IMR-90 (cell line): ENCODE results near the gene ANTXRL. TPM values are rescaled to one million over a fixed set of nuclear protein-coding genes. Genes with fewer than 3 reads are reported as not detected.

Source experiments
- ATAC-seq: fragments of 200-7000 bp; cut with Tn5 transposase; 2 replicates; pipeline ENCODE4 v1.9.1; 2020; ENCODE audit warnings: low read depth, mild to moderate bottlenecking, moderate library complexity
- BruUV-seq: library from RNA; stranded (reverse); fragments of 400-500 nt; replicated peaks from 2 replicates; lab custom pipeline; 2021; lab: Mats Ljungman, UMichigan
- CTCF ChIA-PET: fragments of 300-600 bp; formaldehyde crosslinking; extraction: SDS; loops from one replicate; lab custom pipeline; 2021; ENCODE audit warnings: antibody characterized with exemption; lab: Yijun Ruan, JAX
- POLR2A ChIA-PET: fragments of 300-600 bp; sonication (Branson Sonifier 250); formaldehyde crosslinking; loops from one replicate; lab custom pipeline; 2022; ENCODE audit warnings: antibody characterized with exemption; ENCODE audit not compliant: unreplicated experiment; lab: Charles Lee
- DNase-seq: peaks from one replicate; pipeline ENCODE4 v3.0.0; 2013
- H2AFZ ChIP-seq: replicated peaks from 2 replicates; pipeline ENCODE3; 2013; ENCODE audit warnings: low read length, mild to moderate bottlenecking; ENCODE audit not compliant: poor library complexity
- H2AK5ac ChIP-seq: 2 replicates; pipeline ENCODE4 v1.6.1; 2013; ENCODE audit warnings: low read depth, low read length, inconsistent platforms
- H2AK9ac ChIP-seq: replicated peaks from 2 replicates; pipeline ENCODE3; 2013; ENCODE audit warnings: mild to moderate bottlenecking, low read depth, low read length, moderate library complexity; ENCODE audit not compliant: poor library complexity
- H2BK120ac ChIP-seq: 2 replicates; pipeline ENCODE4 v1.6.1; 2013; ENCODE audit warnings: low read depth, low read length, inconsistent platforms
- H2BK15ac ChIP-seq: 3 replicates; pipeline ENCODE4 v1.6.1; 2013; ENCODE audit warnings: low read depth, low read length, inconsistent platforms
- H2BK20ac ChIP-seq: 2 replicates; pipeline ENCODE4 v1.6.1; 2013; ENCODE audit warnings: low read depth, mild to moderate bottlenecking, inconsistent platforms, low read length, moderate library complexity
- H2BK5ac ChIP-seq: 2 replicates; pipeline ENCODE4 v1.6.1; 2013; ENCODE audit warnings: mild to moderate bottlenecking, low read depth, low read length, inconsistent platforms; ENCODE audit not compliant: poor library complexity, severe bottlenecking
- H3K14ac ChIP-seq: replicated peaks from 2 replicates; pipeline ENCODE4 v1.6.1; 2013; ENCODE audit warnings: low read depth, low read length, inconsistent platforms
- H3K18ac ChIP-seq: 2 replicates; pipeline ENCODE4 v1.6.1; 2013; ENCODE audit warnings: low read depth, low read length, control low read depth
- H3K23ac ChIP-seq: 2 replicates; pipeline ENCODE4 v1.6.1; 2013; ENCODE audit warnings: low read depth, low read length, inconsistent platforms
- H3K27ac ChIP-seq: 2 replicates; pipeline ENCODE4 v1.5.1; 2013; ENCODE audit warnings: mild to moderate bottlenecking, control low read depth, low read length; ENCODE audit not compliant: insufficient read depth
- H3K27me3 ChIP-seq: 2 replicates; pipeline ENCODE4 v1.6.1; 2013; ENCODE audit warnings: low read length; ENCODE audit not compliant: control insufficient read depth, insufficient read depth
- H3K36me3 ChIP-seq: 2 replicates; pipeline ENCODE4 v1.6.1; 2013; ENCODE audit warnings: low read length, mixed read lengths; ENCODE audit not compliant: control insufficient read depth, insufficient read depth
- H3K4ac ChIP-seq: 2 replicates; pipeline ENCODE4 v1.6.1; 2013; ENCODE audit warnings: low read depth, low read length, inconsistent platforms
- H3K4me1 ChIP-seq: 2 replicates; pipeline ENCODE4 v1.6.1; 2013; ENCODE audit warnings: low read length, mixed read lengths; ENCODE audit not compliant: control insufficient read depth, insufficient read depth
- H3K4me2 ChIP-seq: 2 replicates; pipeline ENCODE4 v1.6.1; 2013; ENCODE audit warnings: low read depth, mild to moderate bottlenecking, control low read depth, low read length, moderate library complexity
- H3K4me3 ChIP-seq: 2 replicates; pipeline ENCODE4 v1.5.1; 2013; ENCODE audit warnings: low read depth, mild to moderate bottlenecking, control low read depth, low read length, moderate library complexity; ENCODE audit not compliant: insufficient read depth
- H3K56ac ChIP-seq: 2 replicates; pipeline ENCODE4 v1.6.1; 2013; ENCODE audit warnings: low read length, inconsistent platforms; ENCODE audit not compliant: insufficient read depth; ENCODE audit errors: extremely low read depth
- H3K79me1 ChIP-seq, 2 experiments: 2 replicates each; pipeline ENCODE4 v1.6.1; 2013; ENCODE audit warnings: low read length in 2 of 2, inconsistent platforms in 1 of 2, low read depth in 1 of 2
- H3K9ac ChIP-seq: 2 replicates; pipeline ENCODE4 v1.6.1; 2013; ENCODE audit warnings: low read depth, low read length, control low read depth
- H3K9me1 ChIP-seq: 2 replicates; pipeline ENCODE4 v1.6.1; 2013; ENCODE audit warnings: low read length, inconsistent platforms; ENCODE audit not compliant: insufficient read depth
- H3K9me3 ChIP-seq: 2 replicates; pipeline ENCODE4 v1.6.1; 2013; ENCODE audit warnings: low read length; ENCODE audit not compliant: control insufficient read depth, insufficient read depth
- H4K20me1 ChIP-seq: 2 replicates; pipeline ENCODE4 v1.6.1; 2013; ENCODE audit warnings: low read length, inconsistent platforms; ENCODE audit not compliant: insufficient read depth
- H4K5ac ChIP-seq: 2 replicates; pipeline ENCODE4 v1.6.1; 2013; ENCODE audit warnings: mild to moderate bottlenecking, low read depth, low read length, control low read depth
- H4K8ac ChIP-seq, 2 experiments: 2 replicates each; pipeline ENCODE4 v1.6.1; 2013; ENCODE audit warnings: low read depth in 2 of 2, low read length in 2 of 2, control low read depth in 1 of 2, inconsistent platforms in 1 of 2
- H4K91ac ChIP-seq: 2 replicates; pipeline ENCODE4 v1.6.1; 2013; ENCODE audit warnings: low read depth, low read length, inconsistent platforms; ENCODE audit not compliant: insufficient read depth
- BHLHE40 ChIP-seq: fragments of 150-350 bp; IDR thresholded peaks from 2 replicates; pipeline ENCODE4 v1.6.1; 2016; ENCODE audit warnings: mild to moderate bottlenecking, low read depth, low read length
- CEBPB ChIP-seq: IDR thresholded peaks from 2 replicates; pipeline ENCODE4 v1.6.1; 2012; ENCODE audit warnings: low read depth, low read length, improper control_type of control experiment
- CHD1 ChIP-seq: IDR thresholded peaks from 2 replicates; pipeline ENCODE4 v1.6.1; 2012; ENCODE audit warnings: low read depth, low read length, improper control_type of control experiment
- CTCF ChIP-seq: conservative IDR thresholded peaks from 2 replicates; pipeline ENCODE4 v1.5.1; 2012; ENCODE audit warnings: mild to moderate bottlenecking, low read depth, low read length, improper control_type of control experiment
- ELK1 ChIP-seq: fragments of 150-350 bp; IDR thresholded peaks from 2 replicates; pipeline ENCODE4 v1.6.1; 2016; ENCODE audit warnings: low read depth, mild to moderate bottlenecking, low read length, moderate library complexity, borderline replicate concordance
- FOS ChIP-seq: fragments of 150-350 bp; IDR thresholded peaks from 2 replicates; pipeline ENCODE4 v1.6.1; 2016; ENCODE audit warnings: low read depth, low read length
- MAFK ChIP-seq: IDR thresholded peaks from 2 replicates; pipeline ENCODE4 v1.6.1; 2012; ENCODE audit warnings: low read depth, low read length, improper control_type of control experiment
- MAZ ChIP-seq: IDR thresholded peaks from 2 replicates; pipeline ENCODE4 v1.6.1; 2012; ENCODE audit warnings: low read depth, mild to moderate bottlenecking, low read length, improper control_type of control experiment, moderate library complexity, borderline replicate concordance
- MXI1 ChIP-seq: IDR thresholded peaks from 2 replicates; pipeline ENCODE4 v1.6.1; 2012; ENCODE audit warnings: low read depth, mild to moderate bottlenecking, low read length, moderate library complexity, borderline replicate concordance
- NFE2L2 ChIP-seq: fragments of 150-350 bp; IDR thresholded peaks from 2 replicates; pipeline ENCODE4 v1.6.1; 2016; ENCODE audit warnings: low read depth, mild to moderate bottlenecking, low read length
- POLR2A ChIP-seq: IDR thresholded peaks from 2 replicates; pipeline ENCODE4 v1.6.1; 2012; ENCODE audit warnings: mild to moderate bottlenecking, low read depth, low read length
- RAD21 ChIP-seq: IDR thresholded peaks from 2 replicates; pipeline ENCODE4 v1.6.1; 2012; ENCODE audit warnings: low read length, improper control_type of control experiment
- RCOR1 ChIP-seq: IDR thresholded peaks from 2 replicates; pipeline ENCODE4 v1.6.1; 2012; ENCODE audit warnings: mild to moderate bottlenecking, low read length, improper control_type of control experiment; ENCODE audit not compliant: insufficient replicate concordance
- RFX5 ChIP-seq: IDR thresholded peaks from 2 replicates; pipeline ENCODE4 v1.8.0; 2012; ENCODE audit warnings: low read depth, mild to moderate bottlenecking, low read length, moderate library complexity
- SMC3 ChIP-seq: fragments of 150-350 bp; IDR thresholded peaks from 2 replicates; pipeline ENCODE4 v1.6.1; 2016; ENCODE audit warnings: low read depth, mild to moderate bottlenecking, antibody characterized with exemption, low read length, moderate library complexity
- USF2 ChIP-seq: fragments of 150-350 bp; IDR thresholded peaks from 2 replicates; pipeline ENCODE4 v1.6.1; 2017; ENCODE audit warnings: mild to moderate bottlenecking, antibody characterized with exemption, low read length, low read depth
- WGBS, 2 experiments: methylation state at CpG; one replicate each; pipeline versions ENCODE4 v1.1.5 to v1.1.7; 2013; ENCODE audit warnings: missing lambda C conversion rate in 2 of 2; ENCODE audit not compliant: insufficient read length in 1 of 2; ENCODE audit errors: extremely low coverage in 2 of 2; 5-methylcytosine and 5-hydroxymethylcytosine counted together
- dilution Hi-C: fragments of 300-500 bp; cut with HindIII; formaldehyde crosslinking; loops from one replicate; pipeline ENCODE4 v1.14.3; 2018; ENCODE audit warnings: low sequenced_read_pairs; ENCODE audit not compliant: unreplicated experiment
- in situ Hi-C: fragments of 300-500 bp; cut with MboI; formaldehyde crosslinking; loops from 3 replicates; pipeline ENCODE4 v1.14.3; 2019; ENCODE audit warnings: low sequenced_read_pairs, inconsistent platforms, mixed read lengths
- intact Hi-C: fragments of 100-400 bp; cut with micrococcal nuclease; formaldehyde crosslinking; loops from 2 replicates; pipeline ENCODE4 v1.10.0; 2022
- polyA plus RNA-seq, 3 experiments: library from polyadenylated mRNA; depleted of rRNA; stranded (reverse); fragments of >200 nt; gene quantifications; 2 replicates each; pipeline ENCODE4 v1.2.3, GENCODE V29; 2012; ENCODE audit warnings: low replicate concordance in 1 of 3
- total RNA-seq: library from RNA; depleted of rRNA; stranded (reverse); fragments of >200 nt; gene quantifications from 2 replicates; pipeline ENCODE4 v1.2.3, GENCODE V29; 2012

Gene ANTXRL
- total and polyA plus RNA-seq, 2 of the 4 experiments (the other 2 are of a cell fraction) = not detected

GRCh38 chr10:46306516-46307184 is 19.9 kb downstream of the ANTXRL start:
- intact Hi-C loops (no loop called here), dilution Hi-C loops (no loop called here), in situ Hi-C loops (no loop called here)
- Histone ChIP-seq H2AK9ac (no peak overlapping the region), H3K4me2 (no peak overlapping the region), H3K79me1 (no peaks in the 10 kb centered on the region), H2AFZ (no peak overlapping the region), H3K4me1 (peaks cover 2% of the 10 kb centered on the region; the same call in 1 of the 2 replicates), H2BK15ac (no peak overlapping the region), H4K8ac (no peak overlapping the region), H3K18ac (no peak overlapping the region), H4K5ac (no peak overlapping the region), H2BK20ac (no peak overlapping the region), H3K4me3 (no peak overlapping the region), H3K9me3 (no peaks in the 10 kb centered on the region), H3K14ac (no peak overlapping the region), H2AK5ac (no peak overlapping the region), H3K36me3 (no peaks in the 10 kb centered on the region), H3K9ac (no peak overlapping the region), H3K4ac (no peak overlapping the region), H2BK5ac (no peak overlapping the region), H3K27me3 (peaks cover 6% of the 10 kb centered on the region; the same call in 1 of the 2 replicates), H3K27ac (no peak overlapping the region), H3K9me1 (no peaks in the 10 kb centered on the region; the same call in 1 of the 2 replicates), H4K20me1 (no peaks in the 10 kb centered on the region), H2BK120ac (no peak overlapping the region; the same call in 1 of the 2 replicates), H3K56ac (no peak overlapping the region), H3K23ac (no peak overlapping the region), H4K91ac (no peak overlapping the region)
- ATAC-seq = no peak
- ChIA-PET CTCF (no interaction called here), POLR2A (no interaction called here)
- TF ChIP-seq SMC3 = no peak
- no peak for TF ChIP-seq MAZ
- no peak for TF ChIP-seq POLR2A
- TF ChIP-seq RAD21 = no peak
- TF ChIP-seq RFX5 = no peak
- no peak for TF ChIP-seq CTCF
- no peak for TF ChIP-seq FOS
- TF ChIP-seq BHLHE40 = no peak
- TF ChIP-seq RCOR1 = no peak
- TF ChIP-seq CHD1 = no peak
- TF ChIP-seq USF2 = no peak
- TF ChIP-seq NFE2L2 = no peak
- no peak for TF ChIP-seq MXI1
- TF ChIP-seq MAFK = no peak
- no peak for TF ChIP-seq CEBPB
- no peak for TF ChIP-seq ELK1
- no peak for DNase-seq
- no CpG with 5 or more reads among the region's 5 CpGs for WGBS, 2 experiments
- no TSS peak for BruUV-seq
